Heart right ventricle (tissue), 16 donors: ENCODE measurements around the gene PTMS. TPM values are rescaled to one million over a fixed set of nuclear protein-coding genes. Genes with fewer than 3 reads are reported as not detected.

ENCODE experiments used
- ATAC-seq, 8 donors: fragments of 200-7000 bp; cut with Tn5 transposase; one replicate each; pipeline ENCODE4 v1.9.1; 2020; ENCODE audit warnings: mild to moderate bottlenecking in 8 of 8, moderate library complexity in 8 of 8, moderate number of reproducible peaks in 1 of 8
- DNase-seq, 2 donors: peaks; one replicate each; pipeline ENCODE4 v3.0.0-alpha.2; 2020
- H3K27ac ChIP-seq, 10 donors: fragments of 200-600 bp; sonication (generic) in 2 of 10; one replicate each; pipeline versions ENCODE4 v1.5.0 to v1.8.0; 2020 to 2022; ENCODE audit warnings: mild to moderate bottlenecking in 3 of 10
- H3K27me3 ChIP-seq, 7 donors: fragments of 200-600 bp; one replicate each; pipeline ENCODE4 v1.8.0; 2021 to 2022; ENCODE audit warnings: mild to moderate bottlenecking in 2 of 7
- H3K36me3 ChIP-seq, 9 donors: fragments of 200-600 bp; sonication (generic) in 1 of 9; one replicate each; pipeline versions ENCODE4 v1.5.0 to v1.8.0; 2020 to 2022; ENCODE audit warnings: mild to moderate bottlenecking in 2 of 9
- H3K4me1 ChIP-seq, 9 donors: fragments of 200-600 bp; sonication (generic) in 1 of 9; one replicate each; pipeline versions ENCODE4 v1.5.0 to v1.8.0; 2020 to 2022; ENCODE audit warnings: mild to moderate bottlenecking in 4 of 9
- H3K4me3 ChIP-seq, 10 donors: fragments of 200-600 bp; sonication (generic) in 2 of 10; one replicate each; pipeline versions ENCODE4 v1.5.0 to v1.8.0; 2020 to 2022; ENCODE audit warnings: mild to moderate bottlenecking in 7 of 10, moderate library complexity in 2 of 10
- H3K9me3 ChIP-seq, 11 donors: fragments of 200-600 bp in 10 of 11; sonication (generic) in 2 of 11; one replicate each; pipeline versions ENCODE4 v1.5.0 to v1.8.0; 2013 to 2022; ENCODE audit warnings: mild to moderate bottlenecking in 2 of 11, control low read depth in 1 of 11, moderate library complexity in 1 of 11
- CTCF ChIP-seq, 9 donors: fragments of 200-600 bp; sonication (generic) in 2 of 9; IDR thresholded peaks; one replicate each; pipeline versions ENCODE4 v1.5.0 to v1.8.0; 2021 to 2022; ENCODE audit warnings: antibody characterized with exemption in 9 of 9, mild to moderate bottlenecking in 5 of 9, moderate library complexity in 1 of 9
- WGBS, 2 donors: extraction: QIAGEN DNeasy Blood & Tissue Kit; methylation state at CpG; one replicate each; pipeline ENCODE4 v1.1.7; 2013; ENCODE audit warnings: inconsistent platforms in 1 of 2; 5-methylcytosine and 5-hydroxymethylcytosine counted together
- intact Hi-C, 10 donors: fragments of 100-400 bp; cut with DNase I; formaldehyde crosslinking; loops; one replicate each; pipeline versions ENCODE4 v1.11.1 to v1.14.2; 2022
- polyA plus RNA-seq, 2 donors: library from polyadenylated mRNA; stranded (reverse); fragments of 200-250 nt; gene quantifications; one replicate each; pipeline ENCODE4 v1.2.3, GENCODE V29; 2013
- total RNA-seq, 10 donors: library from RNA; stranded (reverse); fragmentation: NEBNext Ultra II Directional in 3 of 10; extraction: Animal tissue kit (Norgen Biotek cat#: 25700) in 3 of 10; gene quantifications; one replicate each; pipeline versions ENCODE4 v1.2.1 to v1.2.4, GENCODE V29; 2021 to 2023
- donor health status: Arrhythmogenic right ventricular cardiomyopathy.
- donor health status: ischemic (EF 13 %, LVEDD 7.1; RV severe dilation, severe dysfunction).
- donor health status: healthy with polysubstance abuse.
- donor health status: DM: no; HTN: yes; CAD: no.
- donor health status: DM: no; HTN: no; CAD: no.
- donor health status: ischemic (EF 25% LVEDD 6.9; RV normal size, moderate dysfunction).
- donor health status: ischemic (EF 25% LVEDD 5.7; RV mildly dilated, moderate dysfunction).
- donor health status: healthy.
- donor health status: DM: yes; HTN: yes; CAD: no.
- donor health status: Ischemic cardiomyopathy.
- donor health status: ischemic (EF 35%, LVEDD 5.7; RV mildly dilated, moderate dysfunction).
- donor health status: nonischemic (EF 11% LVEDD 7.7; RV severe dilation, severe dysfunction).
- donor health status: DM: yes; HTN: yes; CAD: no.
- donor health status: PGD.
- donor health status: ischemic (EF 29% LVEDD 5.4; RV normal size, mild dysfunction).
- donor health status: nonischemic (EF 23%, LVEDD 6.1; RV moderate dilation, normal function).

The PTMS gene
- total and polyA plus RNA-seq, 12 donors: 73.3 to 361 (median 105) TPM

- DNase-seq: no peak
- WGBS, 2 donors: 77 to 93% methylated on average over 1 of the region's 1 CpG
Observed at GRCh38 chr12:6810758-6811157, 44.6 kb downstream of the PTMS start.

GRCh38 chr12:6813363-6813762, 47.2 kb downstream of the PTMS start:
- intact Hi-C loops: no loop called here
- Histone ChIP-seq H3K9me3 (no peaks in the 10 kb centered on the region), H3K36me3 (peaks cover 0 to 23% (median 0%) of the 10 kb centered on the region in 9 donors), H3K27me3 (peaks cover 0 to 13% (median 0%) of the 10 kb centered on the region in 7 donors), H3K4me1 (peaks cover 0 to 7% (median 0%) of the 10 kb centered on the region in 9 donors), H3K4me3 (no peak overlapping the region), H3K27ac (no peak overlapping the region)
- ATAC-seq: no peak
- no peak for DNase-seq
- WGBS, 2 donors: 69 to 77% methylated on average over 4 of the region's 4 CpGs
- no peak for TF ChIP-seq CTCF (IDR thresholded peaks at IDR 0.05)

More at GRCh38 chr12:6810758-6811157, 44.6 kb downstream of the PTMS start:
- peaks cover 0 to 7% (median 0%) of the 10 kb centered on the region in 9 donors for H3K4me1 ChIP-seq
- peaks cover 0 to 3% (median 0%) of the 10 kb centered on the region in 9 donors for H3K36me3 ChIP-seq
- H3K27me3 ChIP-seq: peaks cover 0 to 13% (median 0%) of the 10 kb centered on the region in 7 donors
- no peak overlapping the region for H3K4me3 ChIP-seq
- intact Hi-C loops: no loop called here
- H3K27ac ChIP-seq: no peak overlapping the region
- no peak for TF ChIP-seq CTCF (IDR thresholded peaks at IDR 0.05)
- ATAC-seq: no peak
- H3K9me3 ChIP-seq: no peaks in the 10 kb centered on the region

GRCh38 chr12:6816598-6816997, 50.4 kb downstream of the PTMS start:
- Histone ChIP-seq H3K4me1 (peaks cover 0 to 23% (median 5%) of the 10 kb centered on the region in 9 donors), H3K36me3 (peaks cover 0 to 26% (median 0%) of the 10 kb centered on the region in 9 donors), H3K27ac (no peak overlapping the region), H3K4me3 (no peak overlapping the region), H3K9me3 (no peaks in the 10 kb centered on the region), H3K27me3 (peaks cover 0 to 13% (median 0%) of the 10 kb centered on the region in 7 donors)
- DNase-seq (no peak), ATAC-seq (no peak)
- intact Hi-C loops: no loop called here
- TF ChIP-seq CTCF (IDR thresholded peaks at IDR 0.05): no peak
- 64 to 75% methylated on average over 3 of the region's 3 CpGs for WGBS, 2 donors

GRCh38 chr12:6817098-6817497, 50.9 kb downstream of the PTMS start:
- Histone ChIP-seq H3K36me3 (peaks cover 0 to 26% (median 0%) of the 10 kb centered on the region in 9 donors), H3K27ac (no peak overlapping the region), H3K9me3 (no peaks in the 10 kb centered on the region), H3K4me3 (no peak overlapping the region), H3K4me1 (peaks cover 3 to 28% (median 10%) of the 10 kb centered on the region in 9 donors), H3K27me3 (peaks cover 0 to 13% (median 2%) of the 10 kb centered on the region in 7 donors)
- ATAC-seq (no peak), DNase-seq (no peak)
- 93 to 96% methylated on average over 8 of the region's 8 CpGs for WGBS, 2 donors
- TF ChIP-seq CTCF (IDR thresholded peaks at IDR 0.05): no peak
- intact Hi-C loops: no loop called here
